CD4-positive, alpha-beta memory T cell (primary cell): Measurements from ENCODE around the gene RAB35. TPM values are rescaled to one million over a fixed set of nuclear protein-coding genes. Genes with fewer than 3 reads are reported as not detected.
A peak's percentile ranks its signal among the peaks of the same experiment; 100 is the strongest.
"Not testable (repeated sequence)": the region's sequence is repeated elsewhere in the genome, so short reads cannot be mapped to it uniquely, and the experiment has no call there.

Experiments used
- CTCF ChIA-PET: fragments of 350-600 bp; sonication (Branson Sonifier 250); formaldehyde crosslinking; loops from one replicate; lab custom pipeline; 2021; ENCODE audit warnings: inconsistent platforms; ENCODE audit not compliant: partially characterized antibody; lab: Charles Lee
- POLR2A ChIA-PET: fragments of 350-600 bp; sonication (Branson Sonifier 250); formaldehyde crosslinking; loops from one replicate; lab custom pipeline; 2021; ENCODE audit not compliant: partially characterized antibody; lab: Charles Lee
- DNase-seq, 5 donors: peaks; one replicate each; pipeline versions ENCODE4 v3.0.0 to v3.0.0-alpha.2; 2020 to 2022; ENCODE audit warnings: mixed read lengths in 1 of 5
- H3K27ac ChIP-seq: one replicate; pipeline ENCODE4 v1.7.0; 2013; ENCODE audit warnings: low read depth, low read length
- H3K27me3 ChIP-seq: 2 replicates; pipeline ENCODE4 v1.7.0; 2013; ENCODE audit warnings: mild to moderate bottlenecking, low read length, moderate library complexity; ENCODE audit not compliant: insufficient read depth
- H3K36me3 ChIP-seq: 2 replicates; pipeline ENCODE4 v1.7.0; 2013; ENCODE audit warnings: mild to moderate bottlenecking, low read length, moderate library complexity; ENCODE audit not compliant: insufficient read depth
- H3K4me1 ChIP-seq: 2 replicates; pipeline ENCODE4 v1.7.0; 2013; ENCODE audit warnings: mild to moderate bottlenecking, low read length, moderate library complexity; ENCODE audit not compliant: insufficient read depth
- H3K4me3 ChIP-seq, 2 donors: one replicate each; pipeline ENCODE4 v1.7.0; 2013; ENCODE audit warnings: low read length in 2 of 2, mild to moderate bottlenecking in 1 of 2
- H3K9me3 ChIP-seq, 2 donors: one replicate each; pipeline ENCODE4 v1.7.0; 2013; ENCODE audit warnings: low read length in 2 of 2, control low read depth in 1 of 2; ENCODE audit not compliant: control insufficient read depth in 1 of 2
- H3K27ac Mint-ChIP-seq, 7 donors: one replicate each; pipeline ENCODE4 v1.8.0; 2020 to 2021; ENCODE audit warnings: mixed read lengths in 7 of 7, mild to moderate bottlenecking in 6 of 7, inconsistent platforms in 3 of 7, moderate library complexity in 3 of 7
- H3K27me3 Mint-ChIP-seq, 2 donors: one replicate each; pipeline ENCODE4 v1.8.0; 2020 to 2021; ENCODE audit warnings: mixed read lengths in 2 of 2
- H3K36me3 Mint-ChIP-seq, 2 donors: one replicate each; pipeline ENCODE4 v1.8.0; 2020 to 2021; ENCODE audit warnings: mixed read lengths in 2 of 2, inconsistent platforms in 1 of 2, mild to moderate bottlenecking in 1 of 2
- H3K4me1 Mint-ChIP-seq, 4 donors: one replicate each; pipeline ENCODE4 v1.8.0; 2020 to 2021; ENCODE audit warnings: mixed read lengths in 4 of 4, mild to moderate bottlenecking in 1 of 4
- H3K4me3 Mint-ChIP-seq, 8 donors: one replicate each; pipeline ENCODE4 v1.8.0; 2020 to 2021; ENCODE audit warnings: mixed read lengths in 8 of 8, mild to moderate bottlenecking in 7 of 8, moderate library complexity in 6 of 8, inconsistent platforms in 3 of 8
- H3K9me3 Mint-ChIP-seq, 8 donors: one replicate each; pipeline ENCODE4 v1.8.0; 2020 to 2021; ENCODE audit warnings: mixed read lengths in 8 of 8, mild to moderate bottlenecking in 5 of 8, inconsistent platforms in 3 of 8, moderate library complexity in 1 of 8
- intact Hi-C: fragments of 100-400 bp; cut with micrococcal nuclease; formaldehyde crosslinking; loops from one replicate; pipeline ENCODE4 v1.15.1; 2023
- polyA plus RNA-seq, 2 donors: library from polyadenylated mRNA; unstranded; fragments of 300-500 nt; fragmentation: Illumina TruSeq; gene quantifications; one replicate each; pipeline ENCODE4 v1.2.3, GENCODE V29; 2021
- total RNA-seq, 2 experiments: library from RNA; stranded (reverse); gene quantifications; one replicate each; pipeline ENCODE4 v1.2.3, GENCODE V29; 2021

The RAB35 gene
- total and polyA plus RNA-seq, 4 experiments from 2014 or later: 12.4 to 71.3 (median 45.4) TPM

DNA sequence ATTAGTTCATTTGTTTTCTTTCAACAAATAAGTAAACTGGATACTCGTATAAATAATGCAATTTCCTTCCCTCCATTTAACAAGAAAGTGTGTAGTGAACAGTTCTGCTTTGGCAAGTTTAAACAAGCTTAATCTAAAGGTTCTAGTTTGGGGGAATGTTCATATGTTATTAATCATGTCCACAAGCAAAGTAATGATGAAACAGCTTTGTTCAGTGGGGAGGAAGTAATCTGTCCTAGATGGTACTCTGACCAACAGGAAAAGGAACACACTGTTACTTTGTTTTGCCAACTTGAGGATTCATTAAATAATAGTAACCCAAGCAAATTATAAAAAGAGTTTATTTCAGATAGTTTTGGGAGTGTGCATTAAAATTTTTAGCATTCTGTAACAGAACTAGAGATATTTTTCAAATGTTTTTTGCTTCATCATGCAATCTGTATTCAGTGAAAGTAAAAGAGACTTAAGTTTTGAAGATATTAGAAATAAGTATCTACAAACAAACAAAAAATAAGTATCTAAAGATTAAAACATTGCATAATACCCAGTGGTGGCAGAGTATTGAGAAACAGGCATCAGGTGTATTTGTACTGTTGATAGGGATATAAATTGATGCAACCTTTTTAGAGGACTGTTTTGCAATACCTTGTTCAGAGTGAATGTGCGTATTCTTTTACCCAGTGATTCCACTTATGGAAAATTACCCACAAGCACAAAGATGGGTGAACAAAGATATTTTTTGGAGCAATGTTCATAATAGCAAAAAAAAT lies 61.1 kb downstream of the RAB35 start:
- DNase-seq: no peak
- Mint-ChIP-seq H3K27ac (no peak overlapping the region), H3K4me1 (peaks cover 4 to 11% (median 7%) of the 10 kb centered on the region in 4 donors), H3K27me3 (no peaks in the 10 kb centered on the region), H3K4me3 (no peak overlapping the region), H3K9me3 (no peaks in the 10 kb centered on the region), H3K36me3 (peaks cover 18 to 20% of the 10 kb centered on the region in 2 donors)
- H3K27me3 ChIP-seq: no peaks in the 10 kb centered on the region
- no peak overlapping the region for H3K4me3 ChIP-seq
- H3K9me3 ChIP-seq: no peaks in the 10 kb centered on the region
- ChIA-PET CTCF (no interaction called here), POLR2A (no interaction called here)
- no peak overlapping the region for H3K27ac ChIP-seq
- no peaks in the 10 kb centered on the region for H3K36me3 ChIP-seq
- no peaks in the 10 kb centered on the region for H3K4me1 ChIP-seq
- intact Hi-C loops: no loop called here

DNA sequence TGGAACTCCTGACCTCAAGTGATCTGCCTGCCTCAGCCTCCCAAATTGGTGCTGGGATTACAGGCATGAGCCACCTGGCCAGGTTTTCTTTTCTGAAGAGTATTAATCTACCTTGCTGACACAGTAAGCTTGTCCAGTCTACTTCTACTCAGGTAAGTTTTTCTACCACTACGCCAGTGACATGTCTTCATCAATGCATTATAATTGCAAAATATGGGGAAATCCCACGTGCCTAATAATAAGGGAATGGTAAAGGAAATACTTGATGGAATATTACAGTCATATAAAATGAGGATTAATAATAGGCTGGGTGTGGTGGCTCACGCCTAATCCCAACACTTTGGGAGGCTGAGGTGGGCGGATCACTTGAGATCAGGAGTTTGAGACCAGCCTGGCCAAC lies 62.3 kb downstream of the RAB35 start:
- peaks cover 18 to 20% of the 10 kb centered on the region in 2 donors for H3K36me3 Mint-ChIP-seq
- H3K27me3 Mint-ChIP-seq: no peaks in the 10 kb centered on the region
- DNase-seq: no peak
- intact Hi-C loops: no loop called here
- peaks cover 10 to 15% (median 13%) of the 10 kb centered on the region in 4 donors for H3K4me1 Mint-ChIP-seq
- H3K27ac ChIP-seq: no peak overlapping the region
- no peak overlapping the region for H3K27ac Mint-ChIP-seq
- no peaks in the 10 kb centered on the region for H3K27me3 ChIP-seq
- no peak overlapping the region for H3K4me3 ChIP-seq
- ChIA-PET POLR2A (no interaction called here), CTCF (no interaction called here)
- no peaks in the 10 kb centered on the region for H3K9me3 Mint-ChIP-seq
- peaks cover 5% of the 10 kb centered on the region for H3K4me1 ChIP-seq
- H3K4me3 Mint-ChIP-seq: no peak overlapping the region
- H3K9me3 ChIP-seq: no peaks in the 10 kb centered on the region
- no peaks in the 10 kb centered on the region for H3K36me3 ChIP-seq

DNA sequence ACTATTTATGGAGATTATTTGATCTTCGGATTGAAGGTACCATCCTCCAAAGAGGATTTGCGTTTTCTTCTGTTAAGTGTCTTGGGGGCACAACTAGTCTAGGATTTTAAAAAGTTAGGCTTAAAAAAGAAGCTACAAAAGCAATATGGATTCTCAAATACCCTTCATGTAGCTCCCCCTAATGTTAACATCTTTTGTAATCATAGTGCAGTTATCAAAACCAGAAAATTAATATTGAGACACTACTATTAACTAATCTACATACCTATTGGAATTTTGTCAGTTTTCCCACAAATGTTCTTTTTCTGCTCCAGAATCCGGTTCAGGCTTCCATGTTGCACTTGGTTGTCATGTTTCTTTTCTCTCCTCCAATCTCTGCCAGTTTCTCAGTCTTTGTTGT lies 65.0 kb downstream of the RAB35 start:
- no peak overlapping the region for H3K4me3 Mint-ChIP-seq
- H3K36me3 ChIP-seq: no peaks in the 10 kb centered on the region
- peaks cover 33% of the 10 kb centered on the region for H3K4me1 ChIP-seq
- no peaks in the 10 kb centered on the region for H3K9me3 ChIP-seq
- intact Hi-C loops: no loop called here
- H3K4me3 ChIP-seq: no peak overlapping the region
- no peak overlapping the region for H3K27ac Mint-ChIP-seq
- peaks cover 18 to 20% of the 10 kb centered on the region in 2 donors for H3K36me3 Mint-ChIP-seq
- no peak overlapping the region for H3K27ac ChIP-seq
- CTCF ChIA-PET: no interaction called here
- no peaks in the 10 kb centered on the region for H3K27me3 Mint-ChIP-seq
- POLR2A ChIA-PET: no interaction called here
- no peaks in the 10 kb centered on the region for H3K27me3 ChIP-seq
- DNase-seq: no peak
- no peaks in the 10 kb centered on the region for H3K9me3 Mint-ChIP-seq
- peaks cover 28 to 36% (median 35%) of the 10 kb centered on the region in 4 donors for H3K4me1 Mint-ChIP-seq

DNA sequence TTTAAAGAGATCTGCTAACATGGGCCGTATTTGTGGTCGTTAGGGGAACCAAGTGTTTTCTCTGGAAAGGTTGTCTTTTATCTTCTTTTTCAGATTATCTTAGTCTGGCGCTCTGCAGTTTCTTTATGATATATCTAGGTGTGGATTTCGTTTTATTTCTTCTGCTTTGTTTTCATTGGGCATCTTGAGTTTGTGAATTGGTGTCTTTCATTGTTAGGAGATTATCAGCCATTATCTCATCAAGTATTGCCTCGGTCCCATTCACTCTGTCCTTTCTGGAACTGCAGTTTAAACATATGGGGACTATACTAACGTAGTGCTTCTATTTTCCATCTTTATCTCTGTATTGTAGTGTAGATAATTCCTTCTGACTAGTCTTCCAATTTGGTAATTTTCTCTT lies 67.1 kb downstream of the RAB35 start:
- CTCF ChIA-PET: no interaction called here
- peak overlapping the region in 6 of 7 donors; percentile 5 to 89 (median 12) for H3K27ac Mint-ChIP-seq

DNA sequence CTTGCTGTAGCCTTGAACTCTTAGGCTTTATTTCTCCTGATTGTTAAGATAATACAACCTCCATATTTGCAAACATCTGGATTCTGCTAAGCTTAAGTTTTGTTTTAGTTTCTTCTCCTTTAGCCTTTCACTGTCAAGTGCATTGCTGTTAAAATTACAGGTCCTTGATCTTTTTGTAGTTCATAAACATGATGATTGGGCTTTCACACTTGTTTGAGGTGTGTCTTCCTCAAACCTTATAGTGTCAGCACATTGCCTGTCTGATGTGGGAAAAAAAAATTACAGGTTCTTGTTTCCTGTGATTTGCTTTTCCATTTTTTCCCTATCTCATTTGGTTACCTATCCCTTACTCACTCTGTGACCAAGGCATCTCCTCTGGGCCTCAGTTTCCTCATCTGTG lies 68.3 kb downstream of the RAB35 start:
- ChIA-PET CTCF (interaction anchor here (0.9 to 1.5 kb wide), 4 partner anchors 20 to 58 kb away, joined by 3 to 4 read pairs (median 4); no protein-coding TSS in a partner anchor), POLR2A (interaction anchor here (0.9 to 3.4 kb wide), 7 partner anchors 14 to 59 kb away, joined by 3 to 27 read pairs (median 6); partner anchors contain the start of gene BICDL1)
- Histone ChIP-seq H3K27ac (peak overlapping the region; percentile 37), H3K36me3 (no peaks in the 10 kb centered on the region), H3K4me3 (no peak overlapping the region), H3K27me3 (no peaks in the 10 kb centered on the region), H3K9me3 (no peaks in the 10 kb centered on the region), H3K4me1 (peaks cover 35% of the 10 kb centered on the region)
- Mint-ChIP-seq H3K9me3 (peaks cover 0 to 3% (median 0%) of the 10 kb centered on the region in 8 donors), H3K36me3 (peaks cover 13 to 32% of the 10 kb centered on the region in 2 donors), H3K4me3 (peak overlapping the region in 6 of 8 donors; percentile 5 to 64 (median 53)), H3K27ac (peak overlapping the region; percentile 77 to 94 (median 90)), H3K27me3 (no peaks in the 10 kb centered on the region), H3K4me1 (peaks cover 28 to 40% (median 35%) of the 10 kb centered on the region in 4 donors)
- intact Hi-C loops: loop anchor here (2.0 kb wide), 1 partner anchor 41 kb away; no protein-coding TSS in a partner anchor
- peak in 4 of 5 donors; percentile 9 to 33 (median 14) for DNase-seq

More for the DNA sequence above, 67.1 kb downstream of the RAB35 start:
- POLR2A ChIA-PET: interaction anchor here (2.2 to 2.5 kb wide), 2 partner anchors 36 to 42 kb away, joined by 6 to 10 read pairs; no protein-coding TSS in a partner anchor
- Histone ChIP-seq H3K4me3 (no peak overlapping the region), H3K36me3 (no peaks in the 10 kb centered on the region), H3K27ac (no peak overlapping the region), H3K27me3 (no peaks in the 10 kb centered on the region), H3K9me3 (no peaks in the 10 kb centered on the region), H3K4me1 (peaks cover 35% of the 10 kb centered on the region)
- Mint-ChIP-seq H3K9me3 (peaks cover 0 to 2% (median 0%) of the 10 kb centered on the region in 8 donors), H3K27me3 (no peaks in the 10 kb centered on the region), H3K36me3 (peaks cover 16 to 28% of the 10 kb centered on the region in 2 donors), H3K4me3 (peak overlapping the region in 1 of 8 donors; percentile 4), H3K4me1 (peaks cover 28 to 42% (median 39%) of the 10 kb centered on the region in 4 donors)
- no peak for DNase-seq
- intact Hi-C loops: loop anchor here (2.0 kb wide), 1 partner anchor 43 kb away; no protein-coding TSS in a partner anchor

DNA sequence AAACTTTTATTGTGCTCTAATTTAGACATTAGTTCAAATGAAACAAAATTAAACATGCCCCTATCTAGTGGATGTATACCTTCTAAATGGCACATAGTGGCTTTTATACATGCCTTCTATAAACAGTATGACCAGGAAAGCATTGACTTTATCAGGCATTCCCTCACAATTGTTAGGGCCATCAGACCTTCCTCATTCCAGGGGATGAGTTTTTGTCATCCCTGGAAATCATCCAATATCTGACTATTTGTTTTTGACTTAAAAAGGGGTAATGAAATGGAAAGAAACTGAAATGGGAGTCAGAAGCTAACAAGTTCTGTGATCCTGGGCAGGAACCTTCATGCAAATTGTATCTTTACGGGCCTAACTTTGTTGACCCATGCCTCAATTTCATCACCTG lies 69.5 kb downstream of the RAB35 start:
- Histone ChIP-seq H3K4me1 (peaks cover 36% of the 10 kb centered on the region), H3K27me3 (no peaks in the 10 kb centered on the region), H3K4me3 (no peak overlapping the region), H3K36me3 (no peaks in the 10 kb centered on the region), H3K27ac (no peak overlapping the region), H3K9me3 (no peaks in the 10 kb centered on the region)
- peaks cover 7 to 26% of the 10 kb centered on the region in 2 donors for H3K36me3 Mint-ChIP-seq
- no peak overlapping the region for H3K4me3 Mint-ChIP-seq
- ChIA-PET CTCF (interaction anchor here (1.0 to 1.5 kb wide), 4 partner anchors 11 to 57 kb away, joined by 3 to 4 read pairs (median 4); no protein-coding TSS in a partner anchor), POLR2A (interaction anchor here (1.1 to 3.4 kb wide), 5 partner anchors 13 to 57 kb away, joined by 3 to 27 read pairs (median 7); partner anchors contain the start of gene BICDL1)
- H3K4me1 Mint-ChIP-seq: peaks cover 29 to 40% (median 36%) of the 10 kb centered on the region in 4 donors
- peak overlapping the region in 6 of 7 donors; percentile 65 to 92 (median 78) for H3K27ac Mint-ChIP-seq
- no peaks in the 10 kb centered on the region for H3K27me3 Mint-ChIP-seq
- intact Hi-C loops: no loop called here
- H3K9me3 Mint-ChIP-seq: peaks cover 0 to 4% (median 0%) of the 10 kb centered on the region in 8 donors
- no peak for DNase-seq

DNA sequence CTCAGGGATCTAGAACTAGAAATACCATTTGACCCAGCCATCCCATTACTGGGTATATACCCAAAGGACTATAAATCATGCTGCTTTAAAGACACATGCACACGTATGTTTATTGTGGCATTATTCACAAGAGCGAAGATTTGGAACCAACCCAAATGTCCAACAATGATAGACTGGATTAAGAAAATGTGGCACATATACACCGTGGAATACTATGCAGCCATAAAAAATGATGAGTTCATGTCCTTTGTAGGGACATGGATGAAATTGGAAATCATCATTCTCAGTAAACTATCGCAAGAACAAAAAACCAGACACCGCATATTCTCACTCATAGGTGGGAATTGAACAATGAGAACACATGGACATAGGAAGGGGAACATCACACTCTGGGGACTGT lies 71.2 kb downstream of the RAB35 start:
- H3K4me3 ChIP-seq, H3K27me3 Mint-ChIP-seq, DNase-seq, H3K9me3 ChIP-seq, H3K27ac ChIP-seq, H3K9me3 Mint-ChIP-seq, intact Hi-C loops, H3K36me3 ChIP-seq, H3K27me3 ChIP-seq, H3K27ac Mint-ChIP-seq, H3K4me3 Mint-ChIP-seq, CTCF ChIA-PET: not testable (repeated sequence)
- H3K4me1 ChIP-seq: peaks cover 51% of the 10 kb centered on the region
- peaks cover 12 to 25% of the 10 kb centered on the region in 2 donors for H3K36me3 Mint-ChIP-seq
- POLR2A ChIA-PET: interaction anchor here (1.3 to 3.4 kb wide), 2 partner anchors 16 to 56 kb away, joined by 3 to 27 read pairs; partner anchors contain the start of gene BICDL1
- peaks cover 37 to 51% (median 45%) of the 10 kb centered on the region in 4 donors for H3K4me1 Mint-ChIP-seq
